IPS DF 6.9 (cell line): ENCODE measurements around the gene EVA1B.

Experiments
- DNase-seq: peaks from one replicate; pipeline ENCODE4 v3.0.0-alpha.2; 2013; ENCODE audit warnings: low read depth, low spot score
- H3K27ac ChIP-seq: one replicate; pipeline ENCODE4 v1.5.1; 2013; ENCODE audit warnings: low read length, control low read depth
- H3K27me3 ChIP-seq: 2 replicates; pipeline ENCODE4 v1.6.1; 2013; ENCODE audit warnings: mild to moderate bottlenecking, low read length; ENCODE audit not compliant: control insufficient read depth, insufficient read depth
- H3K36me3 ChIP-seq: 2 replicates; pipeline ENCODE4 v1.6.1; 2013; ENCODE audit warnings: low read length; ENCODE audit not compliant: control insufficient read depth, insufficient read depth
- H3K4me1 ChIP-seq: 2 replicates; pipeline ENCODE4 v1.6.1; 2013; ENCODE audit warnings: low read length; ENCODE audit not compliant: control insufficient read depth, insufficient read depth
- H3K4me3 ChIP-seq: 2 replicates; pipeline ENCODE4 v1.5.1; 2013; ENCODE audit warnings: mild to moderate bottlenecking, low read length
- H3K9me3 ChIP-seq: 2 replicates; pipeline ENCODE4 v1.6.1; 2013; ENCODE audit warnings: low read length, inconsistent platforms; ENCODE audit not compliant: control insufficient read depth, insufficient read depth
- WGBS: extraction: QIAGEN DNeasy Blood & Tissue Kit; methylation state at CpG from one replicate; pipeline ENCODE4 v1.1.7; 2013; ENCODE audit warnings: mixed read lengths, missing lambda C conversion rate; ENCODE audit not compliant: insufficient read length, insufficient coverage; 5-methylcytosine and 5-hydroxymethylcytosine counted together

Gene EVA1B

GRCh38 chr1:36303244-36303643 lies 20.2 kb downstream of the EVA1B start:
- WGBS: no CpG with 5 or more reads among the region's 5 CpGs
- peaks cover 2% of the 10 kb centered on the region; the same call in 1 of the 2 replicates for H3K4me1 ChIP-seq
- no peak overlapping the region for H3K4me3 ChIP-seq
- H3K9me3 ChIP-seq: no peaks in the 10 kb centered on the region
- H3K27me3 ChIP-seq: no peaks in the 10 kb centered on the region
- no peak for DNase-seq
- peaks cover 28% of the 10 kb centered on the region; the same call in 1 of the 2 replicates for H3K36me3 ChIP-seq
- no peak overlapping the region for H3K27ac ChIP-seq

- no peak for DNase-seq
- no peak overlapping the region for H3K27ac ChIP-seq
- no peak overlapping the region for H3K4me3 ChIP-seq
- H3K9me3 ChIP-seq: no peaks in the 10 kb centered on the region
- H3K4me1 ChIP-seq: peaks cover 2% of the 10 kb centered on the region; the same call in 1 of the 2 replicates
- no peaks in the 10 kb centered on the region for H3K27me3 ChIP-seq
- peaks cover 35% of the 10 kb centered on the region; the same call in 1 of the 2 replicates for H3K36me3 ChIP-seq
- WGBS: no CpG with 5 or more reads among the region's 1 CpG
These were observed 22.2 kb downstream of the EVA1B start for GRCh38 chr1:36301220-36301619.

- no peak for DNase-seq
- peaks cover 2% of the 10 kb centered on the region; the same call in 1 of the 2 replicates for H3K4me1 ChIP-seq
- no peaks in the 10 kb centered on the region for H3K27me3 ChIP-seq
- H3K27ac ChIP-seq: no peak overlapping the region
- no CpG with 5 or more reads among the region's 1 CpG for WGBS
- H3K36me3 ChIP-seq: peaks cover 36% of the 10 kb centered on the region; the same call in 1 of the 2 replicates
- H3K9me3 ChIP-seq: no peaks in the 10 kb centered on the region
- no peak overlapping the region for H3K4me3 ChIP-seq
These were observed 22.9 kb downstream of the EVA1B start for GRCh38 chr1:36300526-36300925.

GRCh38 chr1:36298640-36299039 lies 24.8 kb downstream of the EVA1B start:
- no peaks in the 10 kb centered on the region for H3K4me1 ChIP-seq
- no peak overlapping the region for H3K27ac ChIP-seq
- H3K9me3 ChIP-seq: no peaks in the 10 kb centered on the region
- no peak for DNase-seq
- peaks cover 35% of the 10 kb centered on the region; the same call in 1 of the 2 replicates for H3K36me3 ChIP-seq
- no peak overlapping the region for H3K4me3 ChIP-seq
- no peaks in the 10 kb centered on the region for H3K27me3 ChIP-seq
- WGBS: no CpG with 5 or more reads among the region's 5 CpGs

- H3K9me3 ChIP-seq: no peaks in the 10 kb centered on the region
- no peaks in the 10 kb centered on the region for H3K27me3 ChIP-seq
- peaks cover 27% of the 10 kb centered on the region; the same call in 1 of the 2 replicates for H3K36me3 ChIP-seq
- no peak overlapping the region for H3K4me3 ChIP-seq
- no CpG with 5 or more reads among the region's 2 CpGs for WGBS
- no peaks in the 10 kb centered on the region for H3K4me1 ChIP-seq
- no peak overlapping the region for H3K27ac ChIP-seq
- no peak for DNase-seq
These were observed 26.4 kb downstream of the EVA1B start for GRCh38 chr1:36297062-36297461.

GRCh38 chr1:36295390-36295789 lies 28.1 kb downstream of the EVA1B start:
- peaks cover 11% of the 10 kb centered on the region; the same call in 1 of the 2 replicates for H3K36me3 ChIP-seq
- WGBS: no CpG with 5 or more reads among the region's 2 CpGs
- H3K27me3 ChIP-seq: no peaks in the 10 kb centered on the region
- H3K4me3 ChIP-seq: no peak overlapping the region
- H3K4me1 ChIP-seq: no peaks in the 10 kb centered on the region
- no peak for DNase-seq
- H3K9me3 ChIP-seq: no peaks in the 10 kb centered on the region
- no peak overlapping the region for H3K27ac ChIP-seq

GRCh38 chr1:36287595-36287994 lies 35.9 kb downstream of the EVA1B start:
- no peak overlapping the region for H3K27ac ChIP-seq
- no peak overlapping the region for H3K4me3 ChIP-seq
- peaks cover 19% of the 10 kb centered on the region for H3K36me3 ChIP-seq
- no peaks in the 10 kb centered on the region for H3K27me3 ChIP-seq
- H3K9me3 ChIP-seq: no peaks in the 10 kb centered on the region
- WGBS: no CpG with 5 or more reads among the region's 5 CpGs
- no peaks in the 10 kb centered on the region for H3K4me1 ChIP-seq
- DNase-seq: no peak

GRCh38 chr1:36286802-36287201 lies 36.6 kb downstream of the EVA1B start:
- H3K9me3 ChIP-seq: no peaks in the 10 kb centered on the region
- no peak overlapping the region for H3K4me3 ChIP-seq
- peaks cover 22% of the 10 kb centered on the region for H3K36me3 ChIP-seq
- H3K27ac ChIP-seq: no peak overlapping the region
- no peaks in the 10 kb centered on the region for H3K4me1 ChIP-seq
- H3K27me3 ChIP-seq: no peaks in the 10 kb centered on the region
- no CpG with 5 or more reads among the region's 13 CpGs for WGBS
- DNase-seq: no peak

- no peak for DNase-seq
- H3K4me3 ChIP-seq: no peak overlapping the region
- no peaks in the 10 kb centered on the region for H3K4me1 ChIP-seq
- H3K36me3 ChIP-seq: peaks cover 22% of the 10 kb centered on the region
- WGBS: no CpG with 5 or more reads among the region's 7 CpGs
- no peaks in the 10 kb centered on the region for H3K9me3 ChIP-seq
- no peaks in the 10 kb centered on the region for H3K27me3 ChIP-seq
- H3K27ac ChIP-seq: no peak overlapping the region
These were observed 37.9 kb downstream of the EVA1B start for GRCh38 chr1:36285443-36286101.

GRCh38 chr1:36284517-36284916 lies 38.9 kb downstream of the EVA1B start:
- H3K9me3 ChIP-seq: no peaks in the 10 kb centered on the region
- no peak overlapping the region for H3K4me3 ChIP-seq
- H3K27ac ChIP-seq: no peak overlapping the region
- H3K27me3 ChIP-seq: no peaks in the 10 kb centered on the region
- H3K4me1 ChIP-seq: no peaks in the 10 kb centered on the region
- DNase-seq: no peak
- no CpG with 5 or more reads among the region's 1 CpG for WGBS
- H3K36me3 ChIP-seq: peaks cover 18% of the 10 kb centered on the region

- no peaks in the 10 kb centered on the region for H3K4me1 ChIP-seq
- DNase-seq: no peak
- no peak overlapping the region for H3K4me3 ChIP-seq
- H3K27ac ChIP-seq: no peak overlapping the region
- H3K27me3 ChIP-seq: no peaks in the 10 kb centered on the region
- WGBS: no CpG with 5 or more reads among the region's 1 CpG
- no peaks in the 10 kb centered on the region for H3K9me3 ChIP-seq
- H3K36me3 ChIP-seq: peaks cover 18% of the 10 kb centered on the region
These were observed 39.4 kb downstream of the EVA1B start for GRCh38 chr1:36284061-36284460.
